PFSK-1 (cell line): ENCODE data around the gene RYR3.

ENCODE experiments used
- FOXP2 ChIP-seq: optimal IDR thresholded peaks from 2 replicates; pipeline ENCODE3; 2011; ENCODE audit warnings: borderline replicate concordance, control low read depth, inconsistent platforms; ENCODE audit not compliant: insufficient read depth; ENCODE audit errors: extremely low read length, extremely low read depth
- POLR2AphosphoS5 ChIP-seq: IDR thresholded peaks from 2 replicates; pipeline ENCODE4 v1.6.1; 2012; ENCODE audit warnings: low read depth, mild to moderate bottlenecking, control low read depth, low read length, moderate library complexity
- REST ChIP-seq, 2 experiments: IDR thresholded peaks; 2 replicates each; pipeline versions ENCODE4 v1.6.1 to v1.8.0; 2011 to 2012; ENCODE audit warnings: low read depth in 2 of 2, low read length in 2 of 2, control low read depth in 1 of 2, inconsistent platforms in 1 of 2, mild to moderate bottlenecking in 1 of 2, moderate library complexity in 1 of 2; ENCODE audit not compliant: insufficient read depth in 1 of 2
- SIN3A ChIP-seq: IDR thresholded peaks from 2 replicates; pipeline ENCODE4 v1.6.1; 2012; ENCODE audit warnings: mild to moderate bottlenecking, low read length, moderate library complexity, borderline replicate concordance; ENCODE audit not compliant: insufficient read depth
- TAF1 ChIP-seq: IDR thresholded peaks from 2 replicates; pipeline ENCODE4 v1.6.1; 2012; ENCODE audit warnings: low read length, control low read depth, borderline replicate concordance; ENCODE audit not compliant: insufficient read depth

The RYR3 gene

GRCh38 chr15:33780011-33780768 lies 469.4 kb downstream of the RYR3 start:
- no peak for TF ChIP-seq TAF1
- TF ChIP-seq FOXP2, result no peak
- TF ChIP-seq SIN3A, result no peak
- no peak for TF ChIP-seq POLR2AphosphoS5
- TF ChIP-seq REST (IDR thresholded peaks at IDR 0.05; ENCODE audit: insufficient read depth in 1 of 2, low read depth in 2 of 2, low read length in 2 of 2), result no peak

GRCh38 chr15:33782966-33783365 lies 472.2 kb downstream of the RYR3 start:
- TF ChIP-seq REST (IDR thresholded peaks at IDR 0.05; ENCODE audit: insufficient read depth in 1 of 2, low read depth in 2 of 2, low read length in 2 of 2) (no peak), SIN3A (no peak), FOXP2 (no peak), TAF1 (no peak), POLR2AphosphoS5 (no peak)

- TF ChIP-seq TAF1 (no peak), FOXP2 (no peak), SIN3A (no peak), REST (IDR thresholded peaks at IDR 0.05; ENCODE audit: insufficient read depth in 1 of 2, low read depth in 2 of 2, low read length in 2 of 2) (no peak), POLR2AphosphoS5 (no peak)
Measured at GRCh38 chr15:33785366-33785765, 474.6 kb downstream of the RYR3 start.

- TF ChIP-seq REST (IDR thresholded peaks at IDR 0.05; ENCODE audit: insufficient read depth in 1 of 2, low read depth in 2 of 2, low read length in 2 of 2) (no peak), SIN3A (no peak), TAF1 (no peak), POLR2AphosphoS5 (no peak), FOXP2 (no peak)
Measured at GRCh38 chr15:33788906-33789540, 478.3 kb downstream of the RYR3 start.
